HUES64 (cell line): ENCODE results near the gene NRG4.
"Not testable (repeated sequence)": the region's sequence is repeated elsewhere in the genome, so short reads cannot be mapped to it uniquely, and the experiment has no call there.

Experiments used
- H3K27ac ChIP-seq: 2 replicates; pipeline ENCODE4 v1.7.0; 2013; ENCODE audit warnings: low read depth, low read length, inconsistent platforms
- H3K27me3 ChIP-seq: 2 replicates; pipeline ENCODE4 v1.6.1; 2013; ENCODE audit warnings: mild to moderate bottlenecking, low read length; ENCODE audit not compliant: insufficient read depth
- H3K36me3 ChIP-seq: 2 replicates; pipeline ENCODE4 v1.6.1; 2013; ENCODE audit warnings: mild to moderate bottlenecking, low read length; ENCODE audit not compliant: insufficient read depth
- H3K4me1 ChIP-seq: 2 replicates; pipeline ENCODE4 v1.6.1; 2013; ENCODE audit warnings: mild to moderate bottlenecking, low read length, moderate library complexity; ENCODE audit not compliant: insufficient read depth
- H3K4me3 ChIP-seq: 2 replicates; pipeline ENCODE4 v1.5.1; 2013; ENCODE audit warnings: mild to moderate bottlenecking, low read length, moderate library complexity
- H3K9ac ChIP-seq: 2 replicates; pipeline ENCODE4 v1.6.1; 2013; ENCODE audit warnings: mild to moderate bottlenecking, low read depth, low read length
- H3K9me3 ChIP-seq: 2 replicates; pipeline ENCODE4 v1.6.1; 2013; ENCODE audit warnings: low read depth, low read length; ENCODE audit not compliant: insufficient read depth
- WGBS: fragments of 150-250, 120-280 bp; methylation state at CpG from one replicate; pipeline ENCODE4 v1.1.7; 2013; ENCODE audit warnings: missing lambda C conversion rate; 5-methylcytosine and 5-hydroxymethylcytosine counted together

NRG4 gene

DNA sequence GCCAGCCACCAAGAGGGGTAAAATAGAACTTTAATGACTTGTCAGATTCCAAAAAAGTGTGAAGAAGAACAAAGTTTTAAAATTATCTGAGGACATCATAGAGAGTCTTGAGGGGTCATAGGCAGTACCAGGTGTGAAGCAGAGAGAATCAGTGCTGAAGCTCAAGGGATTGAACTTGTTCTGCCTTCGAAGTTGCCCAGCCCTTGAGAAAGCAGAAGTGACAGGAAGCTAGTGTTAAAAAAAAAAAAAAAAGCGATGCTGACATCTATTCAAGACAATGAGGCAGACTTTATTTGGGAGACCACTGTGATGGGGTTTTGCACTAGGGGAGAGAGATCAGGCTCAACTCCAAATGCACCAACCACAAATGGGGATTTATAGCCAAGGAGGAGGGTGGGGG is 86.8 kb downstream of the NRG4 start:
- H3K4me1 ChIP-seq = peaks cover 22% of the 10 kb centered on the region
- H3K9me3 ChIP-seq = no peaks in the 10 kb centered on the region
- H3K36me3 ChIP-seq = peaks cover 38% of the 10 kb centered on the region
- H3K27me3 ChIP-seq = no peaks in the 10 kb centered on the region
- H3K9ac ChIP-seq = no peak overlapping the region
- 96% methylated on average over 2 of the region's 2 CpGs for WGBS
- no peak overlapping the region for H3K4me3 ChIP-seq
- no peak overlapping the region for H3K27ac ChIP-seq

DNA sequence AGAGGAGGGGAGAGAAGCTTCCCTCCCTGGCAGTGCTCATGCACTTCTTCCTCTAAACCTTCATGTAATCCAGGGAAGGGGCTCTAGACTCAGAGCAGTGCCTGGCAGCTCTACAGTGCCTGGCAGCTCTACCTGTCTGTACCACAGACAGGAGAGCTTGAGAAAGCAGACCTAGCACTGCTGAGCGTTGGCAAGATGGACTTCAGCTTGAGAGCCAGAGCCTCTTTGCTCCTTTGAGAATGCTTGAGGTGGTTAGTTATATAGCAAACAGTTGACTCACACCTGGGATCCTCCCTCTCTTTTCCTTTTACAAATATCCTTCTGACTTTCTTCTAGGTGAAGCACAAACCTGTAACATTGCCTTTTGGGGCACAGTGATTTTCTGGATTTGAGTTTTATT is 87.6 kb downstream of the NRG4 start:
- no peak overlapping the region for H3K27ac ChIP-seq
- peaks cover 34% of the 10 kb centered on the region for H3K36me3 ChIP-seq

DNA sequence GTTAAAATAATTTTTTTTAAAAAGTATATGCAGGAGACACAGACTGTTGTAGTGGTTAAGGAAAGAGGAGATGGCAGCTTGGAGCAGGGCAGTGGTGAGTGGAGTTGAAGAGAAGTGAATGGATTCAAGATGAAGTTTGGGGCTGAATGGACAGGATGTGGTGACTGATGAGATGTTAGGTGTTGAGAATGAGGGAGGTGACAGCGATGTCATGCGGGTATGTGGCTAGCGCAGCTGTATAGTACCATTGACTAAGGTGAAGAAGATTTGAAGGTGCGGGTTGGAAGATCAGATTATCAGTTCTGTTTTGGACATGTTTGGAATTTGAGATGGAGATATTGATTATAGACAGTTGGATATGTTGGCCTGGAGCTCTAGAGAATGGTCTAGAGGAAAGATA is 88.5 kb downstream of the NRG4 start:
- Histone ChIP-seq H3K36me3 (peaks cover 40% of the 10 kb centered on the region), H3K4me1 (peaks cover 22% of the 10 kb centered on the region), H3K27ac (no peak overlapping the region), H3K27me3 (no peaks in the 10 kb centered on the region), H3K4me3 (no peak overlapping the region), H3K9me3 (no peaks in the 10 kb centered on the region), H3K9ac (no peak overlapping the region)
- 96% methylated on average over 4 of the region's 4 CpGs for WGBS

More for the DNA sequence above, 87.6 kb downstream of the NRG4 start:
- 86% methylated on average over 1 of the region's 1 CpG for WGBS
- Histone ChIP-seq H3K9me3 (no peaks in the 10 kb centered on the region), H3K27me3 (no peaks in the 10 kb centered on the region), H3K9ac (no peak overlapping the region), H3K4me3 (no peak overlapping the region), H3K4me1 (peaks cover 22% of the 10 kb centered on the region)

DNA sequence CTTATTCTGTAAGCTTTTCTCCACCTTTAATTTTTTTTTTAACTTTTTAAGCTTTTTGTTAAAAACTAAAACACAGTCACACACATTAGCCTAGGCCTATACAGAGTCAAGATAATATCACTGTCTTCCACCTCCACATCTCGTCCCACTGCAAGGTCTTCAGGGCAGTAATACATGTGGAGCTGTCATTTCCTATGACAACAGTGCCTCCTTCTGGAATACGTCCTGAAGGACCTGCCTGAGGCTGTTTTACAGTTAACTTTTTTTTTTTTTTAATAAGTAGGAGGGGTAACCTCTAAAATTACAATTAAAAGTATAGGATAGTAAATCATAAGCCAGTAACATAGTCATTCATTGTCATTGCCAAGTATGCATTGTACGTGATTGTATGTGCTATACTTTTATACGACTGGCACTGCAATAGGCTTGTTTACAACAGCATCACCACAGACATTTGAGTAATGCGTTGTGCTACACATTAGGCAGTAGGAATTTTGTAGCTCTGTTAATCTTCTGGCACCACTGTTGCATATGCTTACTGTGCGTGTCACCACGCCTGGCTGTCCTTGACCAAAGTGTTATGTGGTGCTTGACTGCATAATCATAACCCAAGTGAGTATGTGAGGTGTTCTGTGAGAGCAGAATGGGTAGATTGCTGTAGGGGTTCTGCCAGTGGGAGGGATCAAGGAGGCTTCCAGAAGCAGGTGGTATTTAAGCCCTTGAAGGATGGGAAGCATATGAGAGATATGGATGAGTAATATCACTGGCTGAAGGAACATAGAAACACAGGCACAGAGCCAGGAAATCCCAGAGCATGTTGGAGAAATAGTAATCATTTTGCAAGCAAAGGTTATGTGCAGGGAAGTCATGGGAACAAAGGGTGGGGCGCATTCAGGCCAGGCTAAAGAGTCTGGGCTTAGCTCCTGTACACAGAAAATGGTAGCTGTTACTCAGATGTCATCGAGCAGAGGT is 90.2 kb downstream of the NRG4 start:
- Histone ChIP-seq H3K27ac (no peak overlapping the region), H3K36me3 (peaks cover 58% of the 10 kb centered on the region)
- WGBS = 90% methylated on average over 9 of the region's 9 CpGs

DNA sequence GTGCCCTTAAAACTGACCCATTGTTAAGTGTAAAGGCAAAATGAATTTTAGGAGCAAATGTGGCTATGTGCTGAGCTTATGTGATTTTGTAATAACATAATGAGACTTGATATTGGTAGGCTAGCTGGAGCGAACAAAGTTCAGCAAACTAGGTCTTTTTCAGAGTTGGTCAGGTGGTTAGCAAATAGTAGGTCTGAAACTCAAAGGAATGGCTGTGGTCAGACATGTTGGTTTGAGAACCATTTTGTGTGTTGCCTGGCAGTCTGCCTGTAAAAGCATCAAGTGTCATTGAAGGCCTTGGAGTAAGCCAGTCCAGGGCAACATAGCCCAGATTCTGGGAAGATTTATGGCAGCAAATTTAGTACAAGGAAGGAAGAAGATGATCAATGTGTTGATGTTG is 92.1 kb downstream of the NRG4 start:
- H3K4me3 ChIP-seq = no peak overlapping the region
- no peak overlapping the region for H3K9ac ChIP-seq
- no peak overlapping the region for H3K27ac ChIP-seq
- no peaks in the 10 kb centered on the region for H3K27me3 ChIP-seq
- peaks cover 67% of the 10 kb centered on the region for H3K36me3 ChIP-seq
- 94% methylated on average over 1 of the region's 1 CpG for WGBS
- H3K9me3 ChIP-seq = no peaks in the 10 kb centered on the region
- peaks cover 4% of the 10 kb centered on the region; the same call in 1 of the 2 replicates for H3K4me1 ChIP-seq

More for the DNA sequence above, 90.2 kb downstream of the NRG4 start:
- Histone ChIP-seq H3K4me3 (no peak overlapping the region), H3K27me3 (no peaks in the 10 kb centered on the region), H3K9me3 (no peaks in the 10 kb centered on the region), H3K4me1 (peaks cover 21% of the 10 kb centered on the region), H3K9ac (no peak overlapping the region)

DNA sequence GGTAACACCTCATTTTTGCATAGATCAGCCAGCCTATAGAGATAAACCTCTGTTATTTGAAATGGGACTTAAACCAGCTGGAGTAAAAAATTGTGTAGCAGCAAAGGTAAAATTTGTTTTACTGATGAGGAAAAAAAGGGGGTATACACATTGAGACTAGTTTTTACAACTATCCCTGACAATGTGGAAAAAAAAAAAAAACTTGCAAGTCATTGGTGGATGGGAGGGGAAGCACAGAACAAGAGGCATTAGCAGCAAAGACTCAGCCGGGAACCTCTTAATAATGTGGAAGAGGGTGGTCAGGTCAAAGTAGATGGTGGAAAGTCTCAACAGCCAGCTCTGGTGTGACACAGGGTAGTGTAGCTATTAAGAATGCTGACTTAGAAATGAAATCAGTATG is 94.1 kb downstream of the NRG4 start:
- H3K4me3 ChIP-seq = no peak overlapping the region
- WGBS = 85% methylated on average over 1 of the region's 1 CpG
- no peak overlapping the region for H3K9ac ChIP-seq
- no peaks in the 10 kb centered on the region for H3K27me3 ChIP-seq
- no peaks in the 10 kb centered on the region for H3K4me1 ChIP-seq
- peaks cover 73% of the 10 kb centered on the region for H3K36me3 ChIP-seq
- H3K9me3 ChIP-seq = no peaks in the 10 kb centered on the region
- H3K27ac ChIP-seq = no peak overlapping the region

DNA sequence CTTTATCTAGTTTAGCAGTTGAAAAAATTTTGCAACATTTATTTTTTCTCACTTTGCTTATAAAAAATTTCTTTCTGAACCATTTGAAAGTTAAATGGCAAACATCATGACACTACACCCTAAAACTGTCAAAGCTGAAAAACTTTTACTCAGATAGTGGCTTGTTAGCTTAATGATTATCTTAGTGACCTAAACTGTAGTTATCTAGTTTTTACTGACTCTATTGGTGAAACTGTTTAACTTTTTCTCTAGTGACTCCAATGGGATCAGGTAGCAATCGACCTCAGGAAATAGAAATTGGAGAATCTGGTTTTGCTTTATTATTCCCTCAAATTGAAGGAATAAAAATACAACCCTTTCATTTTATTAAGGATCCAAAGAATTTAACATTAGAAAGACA is 95.2 kb downstream of the NRG4 start:
- Histone ChIP-seq H3K36me3 (peaks cover 72% of the 10 kb centered on the region), H3K9me3 (no peaks in the 10 kb centered on the region), H3K27ac (no peak overlapping the region), H3K27me3 (no peaks in the 10 kb centered on the region), H3K4me1 (no peaks in the 10 kb centered on the region), H3K4me3 (no peak overlapping the region), H3K9ac (no peak overlapping the region)
- whole genome bisulfite sequencing = 100% methylated on average over 1 of the region's 1 CpG

DNA sequence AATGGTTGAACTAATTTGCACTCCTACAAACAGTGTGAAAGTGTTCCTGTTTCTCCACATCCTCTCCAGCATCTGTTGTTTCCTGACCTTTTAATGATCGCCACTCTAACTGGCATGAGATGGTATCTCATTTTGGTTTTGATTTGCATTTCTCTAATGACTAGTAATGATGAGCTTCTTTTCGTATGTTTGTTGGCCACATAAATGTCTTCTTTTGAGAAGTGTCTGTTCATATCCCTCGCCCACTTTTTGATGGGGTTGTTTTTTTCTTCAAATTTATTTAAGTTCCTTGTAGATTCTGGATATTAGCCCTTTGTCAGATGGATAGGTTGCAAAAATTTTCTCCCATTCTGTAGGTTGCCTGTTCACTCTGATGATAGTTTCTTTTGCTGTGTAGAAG is 101.9 kb downstream of the NRG4 start:
- not testable (repeated sequence) for H3K4me3 ChIP-seq, H3K27ac ChIP-seq, H3K9me3 ChIP-seq, H3K9ac ChIP-seq, H3K27me3 ChIP-seq, H3K4me1 ChIP-seq
- 94% methylated on average over 3 of the region's 3 CpGs for WGBS
- H3K36me3 ChIP-seq = peaks cover 72% of the 10 kb centered on the region

DNA sequence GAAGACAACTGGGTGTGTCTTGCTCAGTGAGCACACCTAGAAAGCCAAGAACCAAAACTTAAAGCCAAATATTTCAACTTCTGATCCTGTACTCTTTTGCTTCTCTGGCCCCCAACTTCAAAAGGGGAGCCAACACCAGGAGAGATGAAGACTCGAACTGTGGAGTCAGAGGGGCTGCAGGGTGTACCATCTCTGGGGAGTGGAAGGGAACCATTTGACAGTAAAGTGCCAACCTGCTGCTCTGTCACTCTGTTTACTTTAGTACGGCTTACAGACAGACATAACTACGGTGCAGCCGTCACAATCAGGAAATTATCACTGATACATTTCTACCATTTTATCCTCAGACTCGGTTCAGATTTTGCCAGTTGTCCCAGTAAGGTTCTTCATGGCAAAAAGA is 107.0 kb downstream of the NRG4 start:
- no peak overlapping the region for H3K27ac ChIP-seq
- 97% methylated on average over 5 of the region's 5 CpGs for WGBS
- no peak overlapping the region for H3K4me3 ChIP-seq

DNA sequence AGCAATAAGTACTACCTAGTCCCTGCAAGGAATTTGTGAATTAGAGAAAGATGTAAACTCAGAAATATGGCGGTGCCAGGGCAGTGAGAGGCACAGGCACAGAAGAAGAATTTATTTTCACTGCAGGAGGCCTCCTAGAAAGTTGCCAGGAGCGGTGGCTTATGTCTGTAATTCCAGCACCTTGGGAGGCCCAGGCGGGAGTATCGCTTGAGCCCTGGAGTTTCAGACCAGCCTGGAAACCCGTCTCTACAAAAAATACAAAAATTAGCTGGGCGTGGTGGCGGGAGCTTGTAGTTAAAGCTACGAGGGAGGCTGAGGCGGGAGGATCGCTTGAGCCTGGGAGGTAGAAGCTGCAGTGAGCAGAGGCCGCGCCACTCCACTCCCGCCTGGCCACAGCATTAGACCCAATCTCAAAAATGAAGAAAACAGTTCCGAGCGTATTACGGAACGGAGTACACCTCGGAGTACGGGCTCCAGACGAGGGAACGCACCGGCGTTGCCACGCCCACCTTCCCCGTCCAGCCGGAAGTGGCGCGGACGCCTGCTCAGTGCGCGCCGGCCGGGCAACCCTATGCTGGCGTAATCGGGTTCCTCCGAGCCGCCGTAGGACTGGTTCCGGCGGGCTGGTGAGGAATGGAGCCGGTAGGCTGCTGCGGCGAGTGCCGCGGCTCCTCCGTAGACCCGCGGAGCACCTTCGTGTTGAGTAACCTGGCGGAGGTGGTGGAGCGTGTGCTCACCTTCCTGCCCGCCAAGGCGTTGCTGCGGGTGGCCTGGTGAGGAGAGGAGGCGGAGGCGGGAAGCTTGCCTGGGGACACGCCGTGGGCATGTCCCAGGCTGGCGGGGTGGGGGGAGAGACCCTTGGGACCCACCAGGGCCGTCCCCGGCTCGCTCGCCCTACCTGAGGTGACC is 108.6 kb downstream of the NRG4 start, which contains the start of gene FBXO22:
TSS of gene FBXO22 (plus strand) at position 548 of the 909 bp plus-strand sequence. CDS start at position 634, 86 bp downstream.
- WGBS = 3% methylated on average over 63 of the region's 63 CpGs
- H3K4me3 ChIP-seq = peak within 1 kb of the TSS; percentile 97
- no peaks in the 10 kb centered on the region for H3K9me3 ChIP-seq
- H3K27ac ChIP-seq = peak within 1 kb of the TSS; percentile 90
- H3K4me1 ChIP-seq = peaks cover 17% of the 10 kb centered on the region
- no peaks in the 10 kb centered on the region for H3K27me3 ChIP-seq
- H3K36me3 ChIP-seq = peaks cover 52% of the 10 kb centered on the region
- H3K9ac ChIP-seq = peak within 1 kb of the TSS; percentile 95

More for the DNA sequence above, 107.0 kb downstream of the NRG4 start:
- peaks cover 17% of the 10 kb centered on the region for H3K4me1 ChIP-seq
- no peak overlapping the region for H3K9ac ChIP-seq
- no peaks in the 10 kb centered on the region for H3K27me3 ChIP-seq
- peaks cover 57% of the 10 kb centered on the region for H3K36me3 ChIP-seq
- no peaks in the 10 kb centered on the region for H3K9me3 ChIP-seq

DNA sequence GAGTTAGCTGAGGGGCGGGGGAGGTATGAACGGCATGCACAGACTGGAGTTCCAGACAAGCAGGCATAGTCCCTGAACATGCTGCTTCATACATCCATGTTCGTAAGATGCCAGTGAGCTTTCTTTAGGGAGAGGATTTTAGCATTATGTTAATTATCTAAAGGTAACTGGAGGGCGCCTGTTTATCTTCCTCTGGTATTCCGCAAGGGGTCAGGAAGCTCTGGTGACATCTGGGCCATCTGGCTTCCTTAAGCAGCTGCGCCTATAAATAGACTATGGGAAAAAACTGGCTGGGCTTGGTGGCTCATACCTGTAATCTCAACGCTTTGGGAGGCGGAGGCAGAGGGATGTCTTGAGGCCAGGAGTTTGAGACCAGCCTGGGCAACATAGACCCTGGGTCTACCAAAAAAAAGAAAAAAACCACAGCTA is 110.1 kb downstream of the NRG4 start:
- Histone ChIP-seq H3K27me3 (no peaks in the 10 kb centered on the region), H3K36me3 (peaks cover 55% of the 10 kb centered on the region), H3K9me3 (no peaks in the 10 kb centered on the region), H3K4me1 (peaks cover 17% of the 10 kb centered on the region), H3K4me3 (0 out of 2 replicates have a peak overlapping the region, but pooled peaks have one; percentile 18), H3K9ac (no peak overlapping the region), H3K27ac (peak overlapping the region; percentile 9; the same call in 1 of the 2 replicates)
- 60% methylated on average over 8 of the region's 8 CpGs for WGBS
